Lower lobe of right lung (tissue), 2 donors: Measurements from ENCODE around the gene MAP3K5. TPM values are rescaled to one million over a fixed set of nuclear protein-coding genes. Genes with fewer than 3 reads are reported as not detected.

Experiments
- ATAC-seq, 2 donors: fragments of 200-7000 bp; cut with Tn5 transposase; one replicate each; pipeline ENCODE4 v1.9.1; 2020 to 2022; ENCODE audit warnings: mild to moderate bottlenecking in 2 of 2, moderate library complexity in 2 of 2
- DNase-seq: peaks from one replicate; pipeline ENCODE4 v3.0.0-alpha.2; 2020
- H3K27ac ChIP-seq: fragments of 200-600 bp; one replicate; pipeline ENCODE4 v1.8.0; 2022
- H3K27me3 ChIP-seq: fragments of 200-600 bp; one replicate; pipeline ENCODE4 v1.8.0; 2022; ENCODE audit warnings: low read depth
- H3K36me3 ChIP-seq: fragments of 200-600 bp; one replicate; pipeline ENCODE4 v1.8.0; 2022; ENCODE audit warnings: mild to moderate bottlenecking
- H3K4me1 ChIP-seq: fragments of 200-600 bp; one replicate; pipeline ENCODE4 v1.8.0; 2022
- H3K4me3 ChIP-seq: fragments of 200-600 bp; one replicate; pipeline ENCODE4 v1.8.0; 2022; ENCODE audit warnings: mild to moderate bottlenecking
- H3K9me3 ChIP-seq: fragments of 200-600 bp; one replicate; pipeline ENCODE4 v1.8.0; 2022
- CTCF ChIP-seq: fragments of 200-600 bp; IDR thresholded peaks from one replicate; pipeline ENCODE4 v1.8.0; 2022; ENCODE audit warnings: antibody characterized with exemption, mild to moderate bottlenecking
- intact Hi-C: fragments of 100-400 bp; cut with DNase I; formaldehyde crosslinking; loops from one replicate; pipeline ENCODE4 v1.11.0; 2022
- total RNA-seq: library from RNA; stranded (reverse); fragmentation: NEBNext Ultra II Directional; extraction: Animal tissue kit (Norgen Biotek cat#: 25700); gene quantifications from one replicate; pipeline ENCODE4 v1.2.1, GENCODE V29; 2021
- donor health status: DM: no; HTN: yes; CAD: no; lungs with severe emphysema.

The MAP3K5 gene
- total RNA-seq, 1 donor from 2014 or later: 32.0 TPM

GRCh38 chr6:136775081-136775480, 17.2 kb downstream of the MAP3K5 start:
- Histone ChIP-seq H3K36me3 (no peaks in the 10 kb centered on the region), H3K27ac (peak overlapping the region; percentile 32), H3K4me1 (peaks cover 48% of the 10 kb centered on the region), H3K27me3 (no peaks in the 10 kb centered on the region), H3K9me3 (no peaks in the 10 kb centered on the region), H3K4me3 (no peak overlapping the region)
- ATAC-seq (no peak), DNase-seq (no peak)
- intact Hi-C loops: no loop called here
- TF ChIP-seq CTCF: no peak

GRCh38 chr6:136774228-136775041, 17.8 kb downstream of the MAP3K5 start:
- peaks cover 42% of the 10 kb centered on the region for H3K4me1 ChIP-seq
- no peak for TF ChIP-seq CTCF
- no peaks in the 10 kb centered on the region for H3K9me3 ChIP-seq
- ATAC-seq (peak in 1 of 2 donors; percentile 45), DNase-seq (no peak)
- H3K27ac ChIP-seq: peak overlapping the region; percentile 32
- no peaks in the 10 kb centered on the region for H3K27me3 ChIP-seq
- no peaks in the 10 kb centered on the region for H3K36me3 ChIP-seq
- no peak overlapping the region for H3K4me3 ChIP-seq
- intact Hi-C loops: no loop called here

- H3K4me1 ChIP-seq: peaks cover 41% of the 10 kb centered on the region
- intact Hi-C loops: no loop called here
- no peak overlapping the region for H3K4me3 ChIP-seq
- H3K9me3 ChIP-seq: no peaks in the 10 kb centered on the region
- no peaks in the 10 kb centered on the region for H3K27me3 ChIP-seq
- no peak for ATAC-seq
- no peak for DNase-seq
- H3K36me3 ChIP-seq: no peaks in the 10 kb centered on the region
- H3K27ac ChIP-seq: no peak overlapping the region
- TF ChIP-seq CTCF: no peak
Measured at GRCh38 chr6:136773473-136773796, 18.8 kb downstream of the MAP3K5 start.

- Histone ChIP-seq H3K4me1 (peaks cover 41% of the 10 kb centered on the region), H3K36me3 (no peaks in the 10 kb centered on the region), H3K27ac (no peak overlapping the region), H3K27me3 (no peaks in the 10 kb centered on the region), H3K4me3 (no peak overlapping the region), H3K9me3 (no peaks in the 10 kb centered on the region)
- intact Hi-C loops: no loop called here
- no peak for DNase-seq
- peak; percentile 68 to 85 for ATAC-seq
- no peak for TF ChIP-seq CTCF
Measured at GRCh38 chr6:136772685-136773472, 19.4 kb downstream of the MAP3K5 start.

GRCh38 chr6:136771306-136771705, 21.0 kb downstream of the MAP3K5 start:
- Histone ChIP-seq H3K9me3 (no peaks in the 10 kb centered on the region), H3K4me1 (peaks cover 57% of the 10 kb centered on the region), H3K27ac (no peak overlapping the region), H3K36me3 (no peaks in the 10 kb centered on the region), H3K4me3 (no peak overlapping the region), H3K27me3 (no peaks in the 10 kb centered on the region)
- no peak for ATAC-seq
- intact Hi-C loops: no loop called here
- no peak for TF ChIP-seq CTCF
- no peak for DNase-seq
